HepG2 (cell line): ENCODE measurements around the gene PNPLA2. TPM values are rescaled to one million over a fixed set of nuclear protein-coding genes. Genes with fewer than 3 reads are reported as not detected.

ENCODE experiments used
- CENPT ChIP-seq: sonication (generic); formaldehyde crosslinking; IDR thresholded peaks from 2 replicates; pipeline ENCODE4 v1.8.0; 2022; ENCODE audit warnings: low read depth, mild to moderate bottlenecking, moderate library complexity, missing genetic modification reagents
- HDAC1 ChIP-seq: sonication (generic); formaldehyde crosslinking; IDR thresholded peaks from 2 replicates; pipeline ENCODE4 v1.5.1; 2020; ENCODE audit warnings: mild to moderate bottlenecking, missing genetic modification reagents
- IRF2 ChIP-seq: IDR thresholded peaks from 2 replicates; pipeline ENCODE4 v1.6.1; 2018; ENCODE audit warnings: missing genetic modification reagents, missing compliant biosample characterization
- MYPOP ChIP-seq: sonication (generic); formaldehyde crosslinking; IDR thresholded peaks from 2 replicates; pipeline ENCODE4 v1.8.1; 2023; ENCODE audit warnings: mild to moderate bottlenecking, moderate library complexity, missing genetic modification reagents
- PAXIP1 ChIP-seq: sonication (generic); formaldehyde crosslinking; conservative IDR thresholded peaks from 2 replicates; pipeline ENCODE4 v1.4.0; 2020; ENCODE audit warnings: mild to moderate bottlenecking, missing genetic modification reagents, moderate library complexity
- PBX2 ChIP-seq: IDR thresholded peaks from 2 replicates; pipeline ENCODE4 v1.6.1; 2016; ENCODE audit warnings: control low read depth
- SRSF4 ChIP-seq: fragments of 200-400 bp; formaldehyde crosslinking; IDR thresholded peaks from one replicate; pipeline ENCODE4 v1.6.1; 2018; ENCODE audit warnings: mild to moderate bottlenecking, low read depth, low read length, moderate library complexity; ENCODE audit not compliant: poor library complexity, severe bottlenecking
- TAF1 ChIP-seq: sonication (generic); formaldehyde crosslinking; IDR thresholded peaks from 2 replicates; pipeline ENCODE4 v1.4.0; 2020; ENCODE audit warnings: missing genetic modification reagents
- TEAD3 ChIP-seq: optimal IDR thresholded peaks from 2 replicates; pipeline ENCODE3; 2016; ENCODE audit warnings: borderline replicate concordance
- ZIK1 ChIP-seq: sonication (generic); formaldehyde crosslinking; IDR thresholded peaks from 2 replicates; pipeline ENCODE4 v1.5.0; 2020; ENCODE audit warnings: mild to moderate bottlenecking, low read depth, missing genetic modification reagents, borderline replicate concordance
- ZNF263 ChIP-seq: sonication (generic); formaldehyde crosslinking; IDR thresholded peaks from 2 replicates; pipeline ENCODE4 v1.4.0; 2020; ENCODE audit warnings: missing genetic modification reagents
- ZNF383 ChIP-seq: sonication (generic); formaldehyde crosslinking; IDR thresholded peaks from 2 replicates; pipeline ENCODE4 v1.4.0; 2020; ENCODE audit warnings: missing genetic modification reagents, mild to moderate bottlenecking, borderline replicate concordance
- ZNF564 ChIP-seq: sonication (generic); formaldehyde crosslinking; IDR thresholded peaks from 2 replicates; pipeline ENCODE4 v1.8.1; 2023; ENCODE audit warnings: mild to moderate bottlenecking, missing genetic modification reagents
- ZNF652 ChIP-seq: IDR thresholded peaks from 2 replicates; pipeline ENCODE4 v1.6.1; 2016; ENCODE audit warnings: low read depth, borderline replicate concordance
- ZNF737 ChIP-seq: sonication (generic); formaldehyde crosslinking; IDR thresholded peaks from 2 replicates; pipeline ENCODE4 v1.5.0; 2020; ENCODE audit warnings: missing genetic modification reagents, mild to moderate bottlenecking, borderline replicate concordance
- ZNF850 ChIP-seq: sonication (generic); formaldehyde crosslinking; conservative IDR thresholded peaks from 2 replicates; pipeline ENCODE4 v1.9.0; 2021; ENCODE audit warnings: mild to moderate bottlenecking, missing genetic modification reagents
- ZNF891 ChIP-seq: sonication (generic); formaldehyde crosslinking; IDR thresholded peaks from 2 replicates; pipeline ENCODE4 v1.5.0; 2020; ENCODE audit warnings: mild to moderate bottlenecking, missing genetic modification reagents
- ZXDC ChIP-seq: sonication (generic); formaldehyde crosslinking; IDR thresholded peaks from 2 replicates; pipeline ENCODE4 v1.5.0; 2020; ENCODE audit warnings: mild to moderate bottlenecking, missing genetic modification reagents
- polyA plus RNA-seq, 8 experiments: library from polyadenylated mRNA; depleted of rRNA in 3 of 8; stranded (reverse) in 7 of 8; unstranded in 1 of 8; fragments of >200 nt; fragmentation: Illumina TruSeq in 4 of 8; extraction: Trizol in 4 of 8; gene quantifications; 2 replicates each; pipeline versions ENCODE4 v1.2.1 to v1.2.3, GENCODE V29; 2011 to 2016; ENCODE audit warnings: low read depth in 4 of 8, missing spikeins in 1 of 8, mixed read lengths in 1 of 8; ENCODE audit not compliant: insufficient read depth in 1 of 8
- total RNA-seq, 5 experiments: library from RNA; depleted of rRNA; stranded (reverse); fragments of >200 nt; fragmentation: Illumina TruSeq; extraction: Trizol; gene quantifications; 2 replicates each; pipeline ENCODE4 v1.2.3, GENCODE V29; 2016; ENCODE audit warnings: low read depth in 1 of 5

The PNPLA2 gene
- total and polyA plus RNA-seq, 2 of the 13 experiments (the other 11 are each of a cell fraction or from before 2014, with no cell fraction given) = 10.5 to 43.2 TPM

- TF ChIP-seq PAXIP1 (CRISPR knock-in tag) = no peak
- no peak for TF ChIP-seq TEAD3 (CRISPR knock-in tag)
- no peak for TF ChIP-seq IRF2
- TF ChIP-seq ZNF891 (CRISPR knock-in tag) = no peak
- no peak for TF ChIP-seq ZXDC (CRISPR knock-in tag)
- TF ChIP-seq ZNF850 (CRISPR knock-in tag) = peak; percentile 93; the same call in 1 of the 2 replicates
- TF ChIP-seq ZIK1 (CRISPR knock-in tag) = no peak
- TF ChIP-seq SRSF4 = no peak
- no peak for TF ChIP-seq MYPOP (CRISPR knock-in tag)
- TF ChIP-seq CENPT (CRISPR knock-in tag) = 0 out of 2 replicates have a peak, but pooled peaks have one; percentile 8
- TF ChIP-seq ZNF737 (CRISPR knock-in tag) = no peak
- no peak for TF ChIP-seq ZNF383 (CRISPR knock-in tag)
- 0 out of 2 replicates have a peak, but pooled peaks have one; percentile 15 for TF ChIP-seq ZNF564 (CRISPR knock-in tag)
- TF ChIP-seq PBX2 = no peak
- TF ChIP-seq ZNF652 (CRISPR knock-in tag) = no peak
- no peak for TF ChIP-seq TAF1 (CRISPR knock-in tag)
- TF ChIP-seq HDAC1 (CRISPR knock-in tag) = no peak
- 0 out of 2 replicates have a peak, but pooled peaks have one; percentile 38 for TF ChIP-seq ZNF263 (CRISPR knock-in tag)
These were observed 10.1 kb upstream of the PNPLA2 start (continued) for GRCh38 chr11:808427-809286.
